ENCODE data around the gene ARHGAP24. TPM values are rescaled to one million over a fixed set of nuclear protein-coding genes. Genes with fewer than 3 reads are reported as not detected.

The ARHGAP24 gene
- total and polyA plus RNA-seq, 2 of the 13 experiments (the other 11 are each of a cell fraction or from before 2014, with no cell fraction given), result 0.07 to 0.55 TPM

GRCh38 chr4:85681921-85682320 is 207.0 kb downstream of the ARHGAP24 start:
- POLR2A ChIA-PET, result no interaction called here
- no TSS peak for BruUV-seq (replicated peaks)
- no peaks in the 10 kb centered on the region for H3K36me3 ChIP-seq (replicated peaks in 1 of 2; ENCODE audit: control insufficient read depth in 1 of 2, insufficient read depth in 2 of 2, low read length in 2 of 2)
- in situ Hi-C loops (cut with HindIII; ENCODE audit: extremely low pct_ligation_motif_present, low pct_unique_long_range_greater_than_20kb) (no loop called here), intact Hi-C loops (cut with micrococcal nuclease; ENCODE audit: unreplicated experiment) (no loop called here)
- TF ChIP-seq ZBTB49 (CRISPR knock-in tag; IDR thresholded peaks at IDR 0.05; ENCODE audit: borderline replicate concordance) (no peak), SALL1 (CRISPR knock-in tag; IDR thresholded peaks at IDR 0.05) (no peak), HOXA5 (CRISPR knock-in tag; IDR thresholded peaks at IDR 0.05) (no peak), ZFP41 (CRISPR knock-in tag; IDR thresholded peaks at IDR 0.05; ENCODE audit: borderline replicate concordance) (no peak), FOXM1 (CRISPR knock-in tag; IDR thresholded peaks at IDR 0.05) (no peak), TFDP1 (CRISPR knock-in tag; IDR thresholded peaks at IDR 0.05; ENCODE audit: borderline replicate concordance) (no peak), SIX4 (CRISPR knock-in tag; IDR thresholded peaks at IDR 0.05) (no peak), ZFP91 (CRISPR knock-in tag; IDR thresholded peaks at IDR 0.05; ENCODE audit: borderline replicate concordance) (no peak), HDAC6 (IDR thresholded peaks at IDR 0.05; ENCODE audit: low read depth, low read length) (no peak), ZBTB25 (CRISPR knock-in tag; IDR thresholded peaks at IDR 0.05) (no peak), ZNF614 (CRISPR knock-in tag; IDR thresholded peaks at IDR 0.05; ENCODE audit: borderline replicate concordance) (no peak), ZNF24 (IDR thresholded peaks at IDR 0.05) (no peak), SMYD3 (CRISPR knock-in tag; IDR thresholded peaks at IDR 0.05) (no peak), NFE2L1 (CRISPR knock-in tag; IDR thresholded peaks at IDR 0.05; ENCODE audit: borderline replicate concordance) (no peak)
- WGBS (ENCODE audit: low lambda C conversion rate), result 54% methylated on average over 3 of the region's 3 CpGs
- H3K27me3 ChIP-seq (ENCODE audit: control insufficient read depth in 1 of 2, insufficient read depth in 2 of 2, low read length in 2 of 2), result no peaks in the 10 kb centered on the region
- FAIRE-seq (no peak), ATAC-seq (no peak), DNase-seq (ENCODE audit: low spot score) (no peak)
- no peak overlapping the region for H3K9ac ChIP-seq (ENCODE audit: insufficient read depth, low read depth, low read length)
- H3K4me1 ChIP-seq (ENCODE audit: insufficient read depth, low read length), result no peaks in the 10 kb centered on the region
- H3K4me3 ChIP-seq (replicated peaks in 1 of 3; ENCODE audit: insufficient read depth in 1 of 3, low read depth in 2 of 3, low read length in 3 of 3), result no peak overlapping the region
- no peak overlapping the region for H2AFZ ChIP-seq (ENCODE audit: low read length)
- no peaks in the 10 kb centered on the region for H4K20me1 ChIP-seq (ENCODE audit: insufficient read depth, low read length)
- no peaks in the 10 kb centered on the region for H3K9me3 ChIP-seq (ENCODE audit: low read length)
- CTCF ChIA-PET (ENCODE audit: low intra/inter-chr PET ratio, low total read pairs), result no interaction called here
- H3K79me2 ChIP-seq (ENCODE audit: insufficient read depth, low read length), result no peaks in the 10 kb centered on the region
- H3K27ac ChIP-seq (ENCODE audit: extremely low read length, insufficient read depth, low read length), result no peak overlapping the region
- H3K4me2 ChIP-seq (ENCODE audit: low read depth, low read length), result no peak overlapping the region

All from HepG2 (cell line).